Measurements from ENCODE around the gene KCNIP1.

Gene KCNIP1

DNA sequence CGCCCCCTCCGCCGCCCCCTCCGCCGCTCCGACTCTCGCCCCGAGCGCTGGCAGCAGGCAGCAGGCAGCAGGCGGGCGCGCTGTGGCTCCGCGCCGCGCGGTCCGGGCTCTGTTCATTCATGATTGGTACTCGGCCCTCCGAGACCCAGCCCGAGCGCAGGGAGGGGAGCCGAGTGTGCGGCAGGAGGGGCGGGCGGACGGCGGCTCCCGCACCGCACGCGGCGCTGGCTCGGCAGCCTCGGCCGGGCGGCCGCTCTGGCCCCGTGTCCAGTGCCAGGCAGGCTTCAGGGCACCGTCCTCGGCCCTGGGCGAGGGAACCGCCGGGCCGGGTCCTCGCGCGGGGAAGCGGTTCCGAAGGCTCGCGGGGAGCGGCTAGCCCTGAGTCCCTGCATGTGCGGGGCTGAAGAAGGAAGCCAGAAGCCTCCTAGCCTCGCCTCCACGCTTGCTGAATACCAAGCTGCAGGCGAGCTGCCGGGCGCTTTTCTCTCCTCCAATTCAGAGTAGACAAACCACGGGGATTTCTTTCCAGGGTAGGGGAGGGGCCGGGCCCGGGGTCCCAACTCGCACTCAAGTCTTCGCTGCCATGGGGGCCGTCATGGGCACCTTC, at the start of gene KCNIP1:
Gene KCNIP1, plus strand, starts transcription at position 31 of the 607 bp plus-strand sequence.
- FAIRE-seq: no peak

GRCh38 chr5:170463426-170463825, 40.4 kb upstream of the KCNIP1 start:
- FAIRE-seq: no peak

GRCh38 chr5:170464280-170465127, 39.3 kb upstream of the KCNIP1 start:
- FAIRE-seq: no peak

DNA sequence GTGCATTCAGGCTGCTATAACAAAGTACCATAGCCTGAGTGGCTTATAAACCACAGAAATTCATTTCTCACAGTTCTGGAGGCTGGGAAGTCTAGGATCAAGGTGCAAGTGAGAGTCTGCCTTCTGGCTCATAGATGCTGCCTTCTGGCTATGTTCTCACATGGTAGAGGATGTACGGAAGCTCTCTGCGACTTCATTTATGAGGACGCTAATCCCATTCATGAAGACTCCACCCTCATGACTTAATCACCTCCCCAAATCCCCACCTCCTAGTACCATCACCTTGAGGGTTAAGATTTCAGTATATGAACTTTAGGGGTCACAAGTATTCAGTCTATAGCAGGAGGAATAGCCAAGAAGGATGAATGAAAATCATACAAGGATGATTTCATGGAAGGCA, 37.3 kb upstream of the KCNIP1 start:
- no peak for FAIRE-seq

GRCh38 chr5:170466988-170467707, 36.7 kb upstream of the KCNIP1 start:
- no peak for FAIRE-seq

DNA sequence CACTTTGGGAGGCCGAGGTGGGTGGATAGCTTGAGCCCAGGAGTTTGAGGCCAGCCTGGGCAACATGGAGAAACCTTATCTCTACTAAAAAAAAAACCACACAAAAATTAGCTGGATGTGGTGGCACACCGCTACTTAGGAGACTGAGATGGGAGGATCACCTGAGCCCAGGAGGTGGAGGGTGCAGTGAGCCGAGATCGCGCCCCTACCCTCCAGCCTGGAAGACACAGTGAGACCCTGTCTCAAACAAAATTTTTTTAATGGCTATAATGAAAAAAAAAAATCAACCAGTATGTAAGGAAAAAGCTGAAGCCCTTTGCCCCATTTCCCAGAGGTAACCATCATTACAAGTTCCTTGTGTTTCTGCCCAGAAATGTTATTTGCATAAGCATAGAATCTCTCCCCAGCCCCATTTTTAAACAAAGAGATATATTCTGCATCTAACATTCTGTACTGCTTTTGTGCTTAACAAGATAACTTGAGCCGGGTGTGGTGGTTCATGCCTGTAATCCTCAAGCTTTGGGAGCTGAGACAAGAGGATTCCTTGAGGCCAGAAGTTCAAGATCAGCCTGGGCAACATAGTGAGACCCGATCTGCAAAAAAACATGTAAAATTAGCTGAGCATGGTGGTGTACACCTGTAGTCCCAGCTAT, 35.1 kb upstream of the KCNIP1 start:
- FAIRE-seq: no peak

- no peak for FAIRE-seq
Measured at GRCh38 chr5:170469414-170469813, 34.4 kb upstream of the KCNIP1 start.

DNA sequence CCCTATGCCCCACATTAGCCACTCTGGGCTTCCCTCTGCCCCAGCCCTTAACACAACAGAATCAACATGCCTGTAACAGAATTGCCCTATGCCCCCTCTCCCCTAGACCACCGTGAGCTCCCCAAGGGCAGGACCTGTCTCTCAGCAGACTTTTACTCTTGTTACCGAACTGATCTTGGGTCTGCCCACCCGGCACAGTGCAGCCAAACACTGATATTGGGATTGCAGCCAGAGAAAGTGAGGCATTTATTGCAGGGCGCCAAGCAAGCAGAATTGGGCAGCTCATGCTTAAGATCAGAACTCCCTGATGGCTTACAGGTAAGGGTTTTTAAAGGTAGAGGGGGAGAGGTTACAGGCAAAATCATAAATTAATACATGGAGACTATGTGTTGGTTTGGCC, 33.5 kb upstream of the KCNIP1 start:
- FAIRE-seq: no peak

DNA sequence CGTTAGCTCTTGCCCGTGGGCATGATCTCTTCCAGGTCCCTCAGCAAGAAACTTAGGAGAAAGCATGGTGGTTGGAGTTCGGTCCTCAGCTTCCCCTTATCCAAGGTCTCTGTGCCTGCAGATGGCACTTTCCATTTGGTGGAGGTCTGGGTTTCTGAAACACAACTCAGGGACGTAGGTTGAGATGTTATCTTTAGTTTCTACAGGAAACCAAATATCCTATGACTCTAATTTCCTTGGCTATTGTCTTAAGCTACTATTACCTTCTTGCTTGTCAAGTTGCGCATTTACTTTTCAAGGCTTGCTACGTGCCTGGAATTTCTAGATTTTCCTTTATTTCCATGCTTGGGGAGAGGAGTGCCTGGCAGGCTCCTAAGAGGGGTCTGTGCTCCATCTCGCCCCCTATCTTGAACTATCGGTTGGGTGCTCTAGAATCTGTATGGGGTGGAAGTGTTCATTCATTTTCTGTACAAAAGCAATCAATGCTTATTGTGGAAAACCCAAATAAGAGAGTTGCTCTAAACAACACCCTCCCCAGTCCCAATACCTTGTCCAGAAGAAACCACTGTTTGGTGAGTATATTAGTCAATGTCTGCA, 32.9 kb upstream of the KCNIP1 start:
- no peak for FAIRE-seq

DNA sequence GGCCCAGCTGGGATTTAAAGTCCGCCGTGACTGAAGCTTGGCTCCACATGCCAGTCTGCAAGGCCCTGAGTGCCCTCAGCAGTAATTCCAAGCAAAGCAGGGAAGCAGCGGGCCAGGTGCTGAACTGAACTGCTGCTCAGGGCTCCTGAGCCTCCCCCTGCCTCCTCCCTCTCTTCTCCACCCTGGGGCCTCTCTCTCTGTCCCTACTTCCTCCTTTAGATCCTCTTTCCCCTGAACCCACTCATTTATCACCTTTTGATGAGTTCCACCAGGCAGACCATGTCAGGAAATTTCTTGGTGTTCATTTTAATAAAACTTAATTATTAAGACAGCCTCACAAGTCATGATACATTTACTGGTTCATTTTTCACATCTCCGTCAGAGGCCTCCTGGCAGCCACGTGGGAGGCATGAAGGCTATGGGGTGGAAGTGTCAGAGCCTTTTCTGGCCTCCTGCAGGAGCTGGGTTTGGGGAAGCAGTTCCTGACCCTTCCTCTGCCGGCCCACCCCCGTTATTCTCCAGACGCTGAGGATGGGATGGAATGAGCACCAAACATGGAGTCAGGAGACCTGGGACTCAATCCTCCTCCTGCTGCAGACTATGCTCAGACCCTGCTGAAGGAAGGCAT, 32.2 kb upstream of the KCNIP1 start:
- no peak for FAIRE-seq

DNA sequence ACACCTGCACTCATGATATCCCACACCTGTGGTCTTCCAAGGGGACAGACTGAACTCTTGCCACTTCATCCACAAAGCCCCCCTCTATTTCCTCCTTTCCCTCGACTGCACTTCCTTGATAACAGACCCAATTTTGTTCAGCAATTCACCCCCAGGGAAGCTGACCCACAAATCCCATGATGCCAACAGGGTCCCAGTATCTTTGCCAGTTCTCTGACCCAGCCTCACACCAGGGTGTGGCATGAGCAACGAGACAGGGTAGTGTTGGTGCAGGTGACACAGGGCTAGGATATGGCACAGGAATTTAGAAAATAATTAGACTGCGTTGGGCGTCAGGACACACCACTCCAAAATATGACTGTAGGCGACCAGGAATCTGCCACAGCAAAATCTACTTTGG, 30.2 kb upstream of the KCNIP1 start:
- FAIRE-seq: no peak

- no peak for FAIRE-seq
Measured at GRCh38 chr5:170474489-170475274, 29.1 kb upstream of the KCNIP1 start.

DNA sequence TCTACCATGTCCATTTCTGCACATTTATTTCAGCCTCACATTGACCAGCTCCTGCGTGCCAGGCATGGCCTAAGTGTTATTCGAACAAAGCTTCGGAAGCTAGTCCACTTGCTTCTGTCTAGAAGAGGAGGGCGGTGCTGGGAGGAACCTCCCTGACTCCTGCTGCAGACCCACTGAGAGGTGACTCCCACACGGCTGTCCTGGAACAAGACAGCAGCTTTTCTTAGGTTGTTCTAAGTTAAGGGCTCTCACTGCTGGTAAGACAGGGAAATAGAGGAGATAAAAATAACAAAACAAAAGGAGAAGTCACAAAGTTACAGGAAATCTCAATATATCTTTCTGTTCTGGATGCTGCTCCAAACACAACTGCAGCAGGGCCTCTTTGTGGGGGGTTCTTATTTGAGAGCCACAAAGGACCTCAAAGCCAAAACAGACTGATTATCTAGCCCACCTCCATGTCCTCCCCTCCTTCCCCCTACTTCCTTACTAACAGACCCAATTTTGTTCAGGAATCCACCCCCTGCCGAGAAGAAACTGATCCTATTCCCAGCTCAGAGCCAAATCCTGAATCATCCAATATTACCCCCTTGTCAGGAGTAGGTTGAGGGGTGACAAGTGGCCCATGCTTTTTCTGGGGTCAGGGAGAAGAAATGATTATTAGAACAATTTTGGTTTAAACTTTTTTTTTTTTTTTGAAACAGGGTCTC, 28.4 kb upstream of the KCNIP1 start:
- no peak for FAIRE-seq

DNA sequence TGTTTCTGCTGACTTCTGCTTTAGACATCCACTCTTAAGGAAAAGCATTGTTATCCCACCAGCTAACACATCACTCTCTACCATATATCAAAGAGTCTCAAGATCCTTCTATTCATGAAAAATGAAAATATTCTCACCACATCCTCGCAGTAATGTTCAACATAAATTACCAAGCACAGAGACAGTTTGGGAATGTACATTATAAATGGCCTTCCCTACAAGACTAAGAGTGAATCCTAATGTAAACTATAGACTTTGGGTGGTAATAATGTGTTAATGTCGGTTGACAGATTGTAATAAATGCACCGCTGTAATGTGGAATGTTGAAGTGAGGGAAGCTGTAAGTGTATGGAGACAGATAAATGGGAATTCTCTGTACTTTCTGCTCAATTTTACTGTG, 27.1 kb upstream of the KCNIP1 start:
- no peak for FAIRE-seq

DNA sequence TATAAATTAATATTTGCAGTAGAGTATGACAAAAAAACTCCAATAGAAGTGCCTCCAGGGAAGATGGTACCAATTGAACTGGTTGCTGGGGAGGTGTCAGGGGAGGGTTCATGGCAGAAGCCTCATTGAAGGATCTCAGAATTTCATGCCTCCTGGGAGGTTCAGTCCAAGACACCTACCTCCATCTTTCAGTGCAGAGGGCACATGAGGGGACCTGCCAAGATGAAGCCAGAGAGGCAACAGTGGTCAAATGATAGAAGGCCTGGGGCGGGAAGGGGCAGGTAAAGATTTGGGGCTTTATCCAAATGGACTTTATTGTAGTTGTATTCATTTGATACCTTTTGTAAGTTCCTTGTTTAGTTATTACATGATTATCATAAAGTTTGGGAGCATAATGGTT, 25.9 kb upstream of the KCNIP1 start:
- no peak for FAIRE-seq

- FAIRE-seq: no peak
Measured at GRCh38 chr5:170478306-170478705, 25.5 kb upstream of the KCNIP1 start.

GRCh38 chr5:170479484-170479883, 24.3 kb upstream of the KCNIP1 start:
- FAIRE-seq: no peak

DNA sequence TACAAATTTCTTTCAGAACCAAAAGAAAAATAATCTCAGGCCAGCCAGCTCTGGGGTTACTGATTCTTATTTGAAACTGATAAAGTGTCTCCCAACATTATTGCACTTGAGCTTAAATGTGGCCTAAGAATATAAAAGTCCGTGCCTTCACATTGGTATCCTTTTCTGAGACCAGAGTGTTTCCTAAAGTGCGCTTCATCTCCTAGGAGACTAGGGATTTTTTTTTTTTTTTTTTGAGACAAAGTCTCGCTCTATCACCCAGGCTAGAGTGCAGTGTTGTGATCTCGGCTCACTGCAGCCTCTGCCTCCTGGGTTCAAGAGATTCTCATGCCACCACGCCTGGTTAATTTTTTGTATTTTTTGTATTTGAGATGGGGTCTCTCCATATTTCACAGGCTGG, 23.6 kb upstream of the KCNIP1 start:
- no peak for FAIRE-seq

GRCh38 chr5:170481849-170482248, 22.0 kb upstream of the KCNIP1 start:
- no peak for FAIRE-seq

GRCh38 chr5:170482511-170482910, 21.3 kb upstream of the KCNIP1 start:
- FAIRE-seq: no peak

All from colon (tissue), 2 donors.